Activated CD4-positive, alpha-beta T cell treated with anti-CD3 and anti-CD28 coated beads, Interleukin-2, amount 10 ng/mL, durations not matched to agents 24 days and 14 days (primary cell): ENCODE results near the gene NRXN3. TPM values are rescaled to one million over a fixed set of nuclear protein-coding genes. Genes with fewer than 3 reads are reported as not detected.

ENCODE experiments used
- DNase-seq: peaks from one replicate; pipeline ENCODE4 v3.0.0; 2022
- H3K27ac Mint-ChIP-seq: one replicate; pipeline ENCODE4 v1.8.0; 2022; ENCODE audit warnings: mild to moderate bottlenecking, mixed read lengths
- H3K27me3 Mint-ChIP-seq: one replicate; pipeline ENCODE4 v1.8.0; 2022; ENCODE audit warnings: mixed read lengths
- H3K36me3 Mint-ChIP-seq: one replicate; pipeline ENCODE4 v1.8.0; 2022; ENCODE audit warnings: low read depth, mild to moderate bottlenecking, mixed read lengths
- H3K4me1 Mint-ChIP-seq: one replicate; pipeline ENCODE4 v1.8.0; 2021; ENCODE audit warnings: mixed read lengths
- H3K4me3 Mint-ChIP-seq: one replicate; pipeline ENCODE4 v1.8.0; 2022; ENCODE audit warnings: mild to moderate bottlenecking, moderate library complexity, mixed read lengths
- H3K9me3 Mint-ChIP-seq: one replicate; pipeline ENCODE4 v1.8.0; 2021; ENCODE audit warnings: mixed read lengths
- intact Hi-C: fragments of 100-400 bp; cut with micrococcal nuclease; formaldehyde crosslinking; loops from one replicate; pipeline ENCODE4 v1.15.1; 2023
- total RNA-seq: library from RNA; stranded (reverse); gene quantifications from 2 replicates; pipeline ENCODE4 v1.2.3, GENCODE V29; 2022

Gene NRXN3
- total RNA-seq, 1 donor from 2014 or later, result not detected

DNA sequence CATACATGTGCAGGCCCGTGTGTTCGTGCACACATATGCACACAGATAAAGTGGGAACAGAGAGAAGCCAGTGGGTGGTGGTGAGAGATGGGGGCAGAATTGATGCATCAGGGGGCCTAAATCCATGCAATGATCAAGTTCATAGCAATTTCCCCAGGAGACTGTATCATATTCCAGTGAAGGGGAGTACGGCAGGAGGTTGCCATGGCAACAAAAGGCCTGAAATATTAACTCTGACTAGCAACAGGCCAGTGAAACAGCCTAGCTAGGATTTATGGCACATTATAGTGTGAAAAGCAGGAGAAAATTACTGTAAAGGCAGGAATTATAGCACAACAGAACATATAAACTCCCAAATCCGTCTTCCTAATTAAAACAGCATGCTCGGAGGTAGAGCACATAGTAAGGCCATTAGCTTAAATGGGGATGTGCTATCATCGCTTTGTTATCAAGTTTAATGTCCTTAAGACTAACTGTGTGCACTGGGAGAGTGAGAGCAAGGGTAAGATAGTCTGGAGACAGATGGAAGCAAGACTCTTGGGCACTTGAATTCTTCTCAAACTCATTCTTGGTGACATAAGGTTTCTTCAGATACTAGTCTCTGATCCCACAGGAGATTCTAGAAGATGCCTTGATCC is 1234.8 kb downstream of the NRXN3 start:
- H3K27me3 Mint-ChIP-seq, result no peaks in the 10 kb centered on the region
- H3K9me3 Mint-ChIP-seq, result no peaks in the 10 kb centered on the region
- DNase-seq, result no peak
- intact Hi-C loops, result no loop called here
- H3K36me3 Mint-ChIP-seq, result no peaks in the 10 kb centered on the region
- no peak overlapping the region for H3K27ac Mint-ChIP-seq
- H3K4me1 Mint-ChIP-seq, result no peaks in the 10 kb centered on the region
- H3K4me3 Mint-ChIP-seq, result no peak overlapping the region

DNA sequence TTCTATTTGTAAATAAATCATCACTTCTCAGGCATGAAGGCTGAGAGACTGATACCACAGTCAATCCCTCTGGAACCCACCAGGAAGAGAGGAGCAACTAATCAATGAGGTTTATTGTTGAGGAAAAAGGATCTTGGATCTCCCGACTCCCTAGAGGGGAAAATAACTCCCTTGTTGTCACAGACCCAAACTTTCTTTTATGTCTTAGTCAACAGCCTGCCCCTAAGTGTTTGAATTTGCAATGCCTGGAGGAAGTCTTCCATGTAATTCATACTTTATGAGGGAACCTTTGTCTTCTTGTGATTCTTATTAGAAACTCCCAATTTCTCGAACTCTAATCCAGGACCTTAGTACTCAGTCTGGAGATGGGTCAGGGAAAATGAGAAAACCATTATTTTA is 1235.3 kb downstream of the NRXN3 start:
- H3K27ac Mint-ChIP-seq, result no peak overlapping the region
- intact Hi-C loops, result no loop called here
- no peaks in the 10 kb centered on the region for H3K4me1 Mint-ChIP-seq
- H3K9me3 Mint-ChIP-seq, result no peaks in the 10 kb centered on the region
- H3K4me3 Mint-ChIP-seq, result no peak overlapping the region
- H3K27me3 Mint-ChIP-seq, result no peaks in the 10 kb centered on the region
- H3K36me3 Mint-ChIP-seq, result no peaks in the 10 kb centered on the region
- DNase-seq, result no peak

DNA sequence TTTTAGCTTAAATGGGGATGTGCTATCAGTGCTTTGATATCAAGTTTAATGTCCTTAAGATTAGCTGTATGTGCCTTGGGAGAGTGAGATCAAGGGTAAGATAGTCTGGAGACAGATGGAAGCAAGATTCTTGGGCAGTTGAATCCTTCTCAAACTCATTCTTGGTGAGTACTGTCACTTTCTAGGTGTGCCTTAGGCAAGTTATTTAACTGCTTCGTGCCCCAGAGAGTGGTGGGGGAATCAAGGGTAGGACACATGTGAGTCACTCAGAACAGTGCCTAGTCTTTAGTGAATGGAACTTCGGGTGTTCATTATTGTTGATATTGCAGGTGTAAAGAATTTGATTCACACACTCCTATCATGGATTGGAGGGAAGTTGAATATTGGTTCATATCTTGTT is 1237.4 kb downstream of the NRXN3 start:
- Mint-ChIP-seq H3K36me3 (no peaks in the 10 kb centered on the region), H3K9me3 (no peaks in the 10 kb centered on the region), H3K27me3 (no peaks in the 10 kb centered on the region), H3K4me1 (no peaks in the 10 kb centered on the region), H3K4me3 (no peak overlapping the region), H3K27ac (no peak overlapping the region)
- no peak for DNase-seq
- intact Hi-C loops, result no loop called here

DNA sequence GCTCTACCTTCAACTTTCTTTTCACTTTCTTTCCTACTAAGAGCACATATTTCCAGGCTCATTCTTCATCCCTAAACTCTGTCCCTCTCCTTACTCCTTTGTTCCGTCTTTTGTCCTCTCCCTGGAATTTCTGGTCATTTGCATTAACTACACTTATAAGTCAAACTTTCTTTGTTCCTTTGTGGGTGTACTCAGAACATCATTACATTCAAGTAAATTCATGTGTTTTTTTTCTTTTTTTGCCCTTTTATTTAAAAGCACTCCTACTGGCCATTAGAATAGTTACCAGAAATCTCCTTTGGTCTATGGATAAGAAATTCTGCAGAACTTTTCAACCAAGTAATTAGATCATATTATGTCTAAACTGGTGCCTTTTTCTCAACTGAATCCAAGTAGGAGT is 1238.5 kb downstream of the NRXN3 start:
- intact Hi-C loops, result no loop called here
- H3K27me3 Mint-ChIP-seq, result no peaks in the 10 kb centered on the region

DNA sequence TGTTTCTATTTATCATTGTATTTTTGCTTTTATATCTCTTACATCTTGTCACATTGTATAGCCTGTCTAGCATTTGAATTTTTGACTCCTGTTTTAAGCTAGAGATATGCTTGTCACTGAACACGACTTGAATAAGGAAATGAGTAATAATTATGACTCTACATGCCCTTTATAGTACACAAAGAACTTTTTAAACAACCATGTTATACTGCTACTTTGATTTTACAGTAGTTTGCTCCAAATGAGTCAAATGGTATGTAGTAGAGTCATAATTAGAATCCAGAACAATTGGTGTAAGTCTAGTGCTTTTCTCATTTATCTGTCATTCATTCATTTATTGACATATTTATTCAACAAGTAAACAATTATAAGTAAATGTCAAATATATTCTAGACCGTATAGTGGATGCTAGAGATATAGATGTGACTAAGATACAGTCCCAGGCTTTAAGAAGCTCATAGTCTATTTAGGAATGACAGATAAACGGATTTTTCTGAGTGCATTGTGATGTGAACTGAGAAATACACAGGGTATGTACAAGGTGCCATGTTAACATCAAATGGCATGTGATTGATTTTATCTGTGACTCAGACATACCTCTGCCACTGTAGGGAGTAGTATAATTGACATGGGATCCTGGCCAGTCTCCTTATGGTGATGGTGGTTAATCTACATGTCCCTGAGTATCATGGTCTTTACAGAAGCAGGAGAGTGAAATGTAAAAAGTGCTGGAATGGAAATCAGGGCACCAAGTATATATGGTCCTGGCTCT is 1241.4 kb downstream of the NRXN3 start:
- Mint-ChIP-seq H3K27me3 (no peaks in the 10 kb centered on the region), H3K27ac (no peak overlapping the region), H3K36me3 (no peaks in the 10 kb centered on the region), H3K4me3 (no peak overlapping the region), H3K4me1 (no peaks in the 10 kb centered on the region), H3K9me3 (no peaks in the 10 kb centered on the region)
- DNase-seq, result no peak
- intact Hi-C loops, result no loop called here

More for the DNA sequence above, 1238.5 kb downstream of the NRXN3 start:
- H3K4me1 Mint-ChIP-seq, result no peaks in the 10 kb centered on the region
- DNase-seq, result no peak
- H3K4me3 Mint-ChIP-seq, result no peak overlapping the region
- H3K27ac Mint-ChIP-seq, result no peak overlapping the region
- H3K9me3 Mint-ChIP-seq, result no peaks in the 10 kb centered on the region
- H3K36me3 Mint-ChIP-seq, result no peaks in the 10 kb centered on the region

DNA sequence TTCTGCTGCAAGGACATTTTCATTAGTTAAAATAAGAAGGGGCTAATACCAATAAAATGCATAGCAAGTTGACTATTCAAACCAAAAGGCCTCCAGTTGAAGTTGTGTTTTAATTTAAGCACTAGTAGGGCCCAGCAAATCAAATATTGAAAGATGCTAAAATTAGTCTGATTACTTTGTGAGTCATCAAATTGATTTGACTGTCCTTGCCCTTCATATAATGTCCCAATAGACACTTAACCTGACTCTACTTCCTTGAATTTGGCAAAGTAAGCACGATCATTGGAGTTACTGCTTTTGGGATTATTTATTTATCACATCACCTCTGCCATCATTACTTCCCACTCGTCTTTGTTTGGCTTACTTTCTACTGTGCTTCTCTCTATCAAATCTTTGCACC is 1242.6 kb downstream of the NRXN3 start:
- DNase-seq, result no peak
- Mint-ChIP-seq H3K9me3 (no peaks in the 10 kb centered on the region), H3K36me3 (no peaks in the 10 kb centered on the region), H3K27me3 (no peaks in the 10 kb centered on the region), H3K27ac (no peak overlapping the region), H3K4me1 (no peaks in the 10 kb centered on the region), H3K4me3 (no peak overlapping the region)
- intact Hi-C loops, result no loop called here

DNA sequence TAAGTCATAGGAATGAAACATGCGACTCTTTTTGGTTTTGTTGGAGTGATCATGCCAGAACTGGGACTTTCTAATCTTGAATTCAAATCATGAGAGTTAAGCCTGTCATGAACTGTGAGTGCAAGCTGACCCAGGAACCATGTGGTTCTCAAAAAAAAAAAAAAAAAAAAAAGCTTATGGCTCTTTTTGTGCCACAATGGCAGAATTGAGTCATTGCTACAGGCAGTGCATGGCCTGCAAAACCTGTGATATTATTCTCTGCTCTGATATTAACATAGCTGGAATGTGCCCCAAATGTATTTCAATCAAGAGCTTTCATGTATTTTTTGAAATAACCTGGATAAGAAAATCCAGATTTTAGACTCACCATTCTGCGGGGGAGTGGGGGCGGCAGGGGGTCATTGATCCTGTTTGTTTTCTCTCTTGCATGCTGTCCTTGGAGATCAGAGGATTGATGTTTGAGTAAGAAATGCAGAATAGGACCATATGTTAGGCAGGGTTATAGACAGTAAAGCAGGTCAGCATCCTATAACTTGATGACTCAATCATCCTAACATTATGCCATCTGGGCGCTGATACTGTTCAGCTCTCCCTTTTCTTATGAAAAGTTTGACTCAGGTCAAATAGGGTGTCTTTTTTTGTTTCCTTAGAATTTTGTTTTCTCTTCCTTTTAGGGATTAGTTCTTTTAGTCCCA is 1243.7 kb downstream of the NRXN3 start:
- intact Hi-C loops, result no loop called here
- no peaks in the 10 kb centered on the region for H3K36me3 Mint-ChIP-seq
- H3K27me3 Mint-ChIP-seq, result no peaks in the 10 kb centered on the region
- H3K4me3 Mint-ChIP-seq, result no peak overlapping the region
- no peaks in the 10 kb centered on the region for H3K9me3 Mint-ChIP-seq
- no peaks in the 10 kb centered on the region for H3K4me1 Mint-ChIP-seq
- DNase-seq, result no peak
- H3K27ac Mint-ChIP-seq, result no peak overlapping the region

DNA sequence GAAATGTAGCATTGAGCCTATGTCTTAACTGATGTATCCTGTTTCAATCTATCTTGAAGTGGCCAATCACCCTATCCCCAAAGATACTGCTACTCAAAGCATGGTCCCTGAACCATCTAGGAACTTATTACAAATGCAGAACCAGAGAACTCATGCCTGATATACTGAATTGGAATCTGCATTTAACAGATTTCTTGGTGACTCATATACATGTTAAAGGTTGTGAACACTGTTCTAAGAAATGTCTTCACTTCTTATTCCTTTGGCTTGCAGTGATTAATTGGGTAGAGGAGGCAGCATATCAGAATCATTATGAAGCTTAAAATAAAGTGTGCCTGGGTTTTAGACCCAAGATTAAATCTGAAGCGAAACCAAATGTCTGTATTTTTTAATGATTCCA is 1245.6 kb downstream of the NRXN3 start:
- H3K9me3 Mint-ChIP-seq, result no peaks in the 10 kb centered on the region
- no peaks in the 10 kb centered on the region for H3K27me3 Mint-ChIP-seq
- DNase-seq, result no peak
- H3K36me3 Mint-ChIP-seq, result no peaks in the 10 kb centered on the region
- H3K4me3 Mint-ChIP-seq, result no peak overlapping the region
- no peaks in the 10 kb centered on the region for H3K4me1 Mint-ChIP-seq
- no peak overlapping the region for H3K27ac Mint-ChIP-seq
- intact Hi-C loops, result no loop called here

DNA sequence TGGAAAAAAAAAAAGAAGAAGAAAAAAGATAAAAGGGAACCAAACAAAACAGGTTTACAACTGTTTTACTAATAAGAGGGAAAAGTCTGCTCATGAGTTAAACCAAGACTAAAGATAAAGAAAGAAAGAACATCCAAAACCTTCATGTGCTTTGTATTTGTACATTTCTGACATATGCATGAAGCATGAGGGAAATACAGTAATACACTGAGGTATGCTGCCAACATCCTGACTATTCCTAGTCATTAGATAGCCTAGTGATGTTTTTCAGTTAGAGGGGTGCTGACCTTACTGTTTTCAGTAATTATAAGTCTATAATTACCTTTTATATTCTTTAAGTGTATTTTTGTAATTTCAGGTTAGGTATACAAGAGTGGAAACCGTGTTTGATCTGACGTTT is 1247.8 kb downstream of the NRXN3 start:
- Mint-ChIP-seq H3K27me3 (no peaks in the 10 kb centered on the region), H3K9me3 (no peaks in the 10 kb centered on the region), H3K36me3 (no peaks in the 10 kb centered on the region), H3K4me3 (no peak overlapping the region), H3K27ac (no peak overlapping the region), H3K4me1 (no peaks in the 10 kb centered on the region)
- intact Hi-C loops, result no loop called here
- DNase-seq, result no peak

DNA sequence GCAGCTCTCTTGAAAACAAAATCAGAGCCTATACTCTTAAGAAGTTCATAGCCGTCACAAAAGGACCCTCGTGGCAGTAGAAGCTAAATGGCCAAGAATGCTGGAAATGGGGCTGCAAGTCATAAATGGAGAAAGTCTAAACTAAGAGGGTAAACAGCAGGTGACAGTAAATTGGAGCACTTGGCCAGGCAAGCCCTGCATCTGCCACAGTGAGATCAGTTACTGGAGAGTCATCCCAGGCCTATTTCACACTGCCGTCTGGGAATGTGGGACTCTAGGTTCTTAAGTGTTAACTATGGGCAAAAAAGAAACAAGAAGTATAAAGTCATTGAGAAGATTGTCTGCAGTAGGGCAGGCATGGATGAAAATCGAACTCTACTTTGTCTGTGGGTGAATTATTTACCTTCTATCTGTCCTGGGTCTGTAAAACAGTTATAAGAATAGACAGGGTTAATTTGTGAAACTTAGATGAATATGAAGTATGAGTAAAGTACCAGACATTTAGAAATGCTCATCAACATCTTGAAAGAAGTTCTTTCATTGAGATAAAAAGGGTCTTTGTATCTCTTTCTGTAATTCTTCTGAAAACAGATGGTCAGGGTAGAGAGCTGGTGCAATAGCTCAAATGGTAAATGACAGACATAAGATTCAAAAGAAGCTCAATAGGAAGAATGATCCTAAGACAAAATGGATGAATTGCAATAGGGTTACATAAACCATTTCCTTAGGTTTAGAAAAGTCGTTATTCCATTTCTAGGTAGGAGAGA is 1248.7 kb downstream of the NRXN3 start:
- intact Hi-C loops, result no loop called here
- DNase-seq, result no peak
- no peaks in the 10 kb centered on the region for H3K4me1 Mint-ChIP-seq
- no peaks in the 10 kb centered on the region for H3K36me3 Mint-ChIP-seq
- no peaks in the 10 kb centered on the region for H3K27me3 Mint-ChIP-seq
- H3K27ac Mint-ChIP-seq, result no peak overlapping the region
- H3K4me3 Mint-ChIP-seq, result no peak overlapping the region
- no peaks in the 10 kb centered on the region for H3K9me3 Mint-ChIP-seq

DNA sequence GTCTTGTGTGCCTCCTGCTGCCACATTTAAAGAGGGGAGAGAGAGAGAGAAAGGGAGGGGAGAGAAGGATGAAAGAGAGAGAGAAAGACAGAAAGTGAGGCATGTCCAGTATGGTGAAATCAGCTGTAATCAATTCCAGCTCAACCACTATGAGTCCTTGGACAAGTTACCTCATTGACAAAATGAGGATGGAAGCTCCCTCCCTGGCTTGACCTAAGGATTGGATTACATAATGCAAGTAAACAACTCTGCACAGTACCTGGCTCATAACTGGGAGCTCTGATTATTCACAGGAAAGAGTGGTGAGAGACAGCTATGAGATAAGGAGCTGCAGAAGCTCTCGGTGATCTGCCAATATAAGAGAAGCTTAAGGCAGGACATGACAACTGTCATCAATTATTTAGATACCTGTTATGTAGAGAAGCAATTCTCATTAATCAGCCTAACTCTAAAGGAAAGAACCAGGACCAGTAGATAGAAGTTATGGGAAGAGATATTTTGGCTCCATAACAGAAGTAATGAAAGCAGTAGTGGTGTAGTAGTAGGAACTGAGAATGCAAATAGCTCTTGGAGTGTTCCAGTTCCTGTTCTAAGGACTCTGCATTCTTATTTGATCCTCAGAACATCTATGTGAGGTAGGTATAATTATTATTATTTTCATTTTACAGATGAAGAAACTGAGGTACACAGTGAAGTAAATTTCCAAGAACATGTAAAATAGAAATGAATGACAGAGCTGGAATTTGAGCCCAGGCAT is 1249.6 kb downstream of the NRXN3 start:
- Mint-ChIP-seq H3K27ac (no peak overlapping the region), H3K4me1 (no peaks in the 10 kb centered on the region), H3K9me3 (no peaks in the 10 kb centered on the region), H3K27me3 (no peaks in the 10 kb centered on the region), H3K4me3 (no peak overlapping the region), H3K36me3 (no peaks in the 10 kb centered on the region)
- intact Hi-C loops, result no loop called here
- DNase-seq, result no peak

DNA sequence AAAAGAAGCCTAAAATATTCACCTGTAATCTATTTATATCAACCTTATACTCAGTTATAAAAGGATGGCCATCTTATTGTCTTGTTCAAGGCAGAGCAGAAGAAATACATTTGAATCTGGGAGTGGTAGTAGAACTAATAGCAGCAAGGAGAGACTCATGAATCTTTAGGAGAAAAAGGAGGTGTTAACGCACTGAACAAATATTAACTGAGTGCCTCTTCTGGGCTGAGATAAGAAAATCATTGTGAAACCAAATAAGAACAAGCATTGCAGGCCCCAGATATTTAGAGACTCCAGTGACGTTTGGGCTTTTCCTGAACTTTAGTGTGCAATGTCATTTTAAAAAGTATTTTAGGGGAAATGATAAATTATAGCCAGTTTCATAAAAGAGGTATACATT is 1250.6 kb downstream of the NRXN3 start:
- no peak overlapping the region for H3K27ac Mint-ChIP-seq
- no peaks in the 10 kb centered on the region for H3K36me3 Mint-ChIP-seq
- H3K9me3 Mint-ChIP-seq, result no peaks in the 10 kb centered on the region
- no peaks in the 10 kb centered on the region for H3K4me1 Mint-ChIP-seq
- DNase-seq, result no peak
- no peak overlapping the region for H3K4me3 Mint-ChIP-seq
- no peaks in the 10 kb centered on the region for H3K27me3 Mint-ChIP-seq
- intact Hi-C loops, result no loop called here

DNA sequence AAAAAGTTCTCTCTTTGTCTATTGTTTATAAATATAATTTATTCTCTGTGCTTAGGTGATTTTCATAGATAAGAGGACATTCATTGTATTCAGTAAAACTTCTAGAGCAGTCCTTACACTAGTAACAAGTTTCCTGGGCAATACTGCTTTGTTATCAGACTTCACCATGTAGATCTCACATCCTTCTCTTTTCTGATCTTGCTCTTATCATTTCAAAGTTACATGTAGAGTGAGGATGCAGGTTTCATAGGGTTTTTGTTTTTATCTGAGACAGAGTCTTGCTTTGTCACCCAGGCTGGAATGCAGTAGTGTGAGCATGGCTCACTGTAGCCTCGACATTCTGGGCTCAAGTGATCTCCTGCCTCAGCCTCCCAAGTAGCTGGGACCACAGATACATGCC is 1251.6 kb downstream of the NRXN3 start:
- H3K27ac Mint-ChIP-seq, result no peak overlapping the region
- H3K4me3 Mint-ChIP-seq, result no peak overlapping the region
- H3K9me3 Mint-ChIP-seq, result no peaks in the 10 kb centered on the region
- H3K36me3 Mint-ChIP-seq, result no peaks in the 10 kb centered on the region
- DNase-seq, result no peak
- H3K27me3 Mint-ChIP-seq, result no peaks in the 10 kb centered on the region
- H3K4me1 Mint-ChIP-seq, result no peaks in the 10 kb centered on the region
- intact Hi-C loops, result no loop called here
